H9 (cell line): Measurements from ENCODE around the gene TOGARAM2. TPM values are rescaled to one million over a fixed set of nuclear protein-coding genes. Genes with fewer than 3 reads are reported as not detected.

ENCODE experiments used
- DNase-seq: peaks from one replicate; pipeline ENCODE4 v3.0.0-alpha.2; 2017
- H2AFZ ChIP-seq: one replicate; pipeline ENCODE4 v1.6.1; 2013; ENCODE audit warnings: mild to moderate bottlenecking, low read length, control low read depth, moderate library complexity
- H2AK5ac ChIP-seq: 2 replicates; pipeline ENCODE4 v1.6.1; 2013; ENCODE audit warnings: low read length, control low read depth, mixed read lengths; ENCODE audit not compliant: insufficient read length
- H2BK120ac ChIP-seq: one replicate; pipeline ENCODE4 v1.6.1; 2013; ENCODE audit warnings: low read depth, mild to moderate bottlenecking, low read length, control low read depth, inconsistent platforms; ENCODE audit not compliant: poor library complexity, severe bottlenecking
- H2BK12ac ChIP-seq: 2 replicates; pipeline ENCODE4 v1.6.1; 2013; ENCODE audit warnings: low read length, control low read depth, mixed read lengths, low read depth; ENCODE audit not compliant: insufficient read length
- H2BK15ac ChIP-seq: 2 replicates; pipeline ENCODE4 v1.6.1; 2013; ENCODE audit warnings: low read depth, low read length, control low read depth
- H2BK20ac ChIP-seq: one replicate; pipeline ENCODE4 v1.6.1; 2013; ENCODE audit warnings: low read depth, mild to moderate bottlenecking, low read length, control low read depth, inconsistent platforms; ENCODE audit not compliant: poor library complexity, severe bottlenecking
- H2BK5ac ChIP-seq: 2 replicates; pipeline ENCODE4 v1.6.1; 2013; ENCODE audit warnings: low read length, control low read depth, mixed read lengths; ENCODE audit not compliant: insufficient read length
- H3K14ac ChIP-seq: 2 replicates; pipeline ENCODE4 v1.6.1; 2013; ENCODE audit warnings: low read length, control low read depth; ENCODE audit not compliant: insufficient read depth
- H3K18ac ChIP-seq: 2 replicates; pipeline ENCODE4 v1.6.1; 2013; ENCODE audit warnings: low read depth, mild to moderate bottlenecking, mixed read lengths, low read length, control low read depth; ENCODE audit not compliant: insufficient read length
- H3K23ac ChIP-seq: 2 replicates; pipeline ENCODE4 v1.6.1; 2013; ENCODE audit warnings: low read length, control low read depth, mixed read lengths, low read depth; ENCODE audit not compliant: insufficient read length
- H3K23me2 ChIP-seq: 2 replicates; pipeline ENCODE4 v1.6.1; 2013; ENCODE audit warnings: low read depth, mild to moderate bottlenecking, mixed read lengths, low read length, control low read depth; ENCODE audit not compliant: insufficient read length, poor library complexity, severe bottlenecking
- H3K27ac ChIP-seq: 2 replicates; pipeline ENCODE4 v1.5.1; 2013; ENCODE audit warnings: low read length, control low read depth, mixed read lengths, low read depth; ENCODE audit not compliant: insufficient read length
- H3K27me3 ChIP-seq: 2 replicates; pipeline ENCODE4 v1.6.1; 2013; ENCODE audit warnings: low read length, control low read depth, inconsistent platforms; ENCODE audit not compliant: insufficient read depth
- H3K4ac ChIP-seq: 2 replicates; pipeline ENCODE4 v1.6.1; 2013; ENCODE audit warnings: low read depth, mild to moderate bottlenecking, control low read depth, inconsistent platforms, low read length, moderate library complexity
- H3K4me1 ChIP-seq: 2 replicates; pipeline ENCODE4 v1.6.1; 2013; ENCODE audit warnings: low read length, control low read depth, inconsistent platforms; ENCODE audit not compliant: insufficient read depth
- H3K4me2 ChIP-seq: 2 replicates; pipeline ENCODE4 v1.6.1; 2013; ENCODE audit warnings: low read length, control low read depth, mixed read lengths; ENCODE audit not compliant: insufficient read length, insufficient read depth
- H3K56ac ChIP-seq: 2 replicates; pipeline ENCODE4 v1.6.1; 2013; ENCODE audit warnings: low read depth, mild to moderate bottlenecking, mixed read lengths, low read length, control low read depth; ENCODE audit not compliant: insufficient read length
- H3K79me1 ChIP-seq: 2 replicates; pipeline ENCODE4 v1.6.1; 2013; ENCODE audit warnings: low read depth, mild to moderate bottlenecking, moderate library complexity, low read length, control low read depth, inconsistent platforms; ENCODE audit not compliant: insufficient read depth, poor library complexity, severe bottlenecking
- H3K79me2 ChIP-seq: 2 replicates; pipeline ENCODE4 v1.6.1; 2013; ENCODE audit warnings: low read length, control low read depth, inconsistent platforms; ENCODE audit not compliant: insufficient read depth
- H3K9ac ChIP-seq: 2 replicates; pipeline ENCODE4 v1.6.1; 2013; ENCODE audit warnings: low read length, control low read depth, mixed read lengths; ENCODE audit not compliant: insufficient read length; ENCODE audit errors: extremely low read depth
- H3K9me3 ChIP-seq: one replicate; pipeline ENCODE4 v1.6.1; 2013; ENCODE audit warnings: low read depth, low read length, inconsistent platforms; ENCODE audit not compliant: control insufficient read depth
- H3T11ph ChIP-seq: one replicate; pipeline ENCODE4 v1.6.1; 2013; ENCODE audit warnings: mild to moderate bottlenecking, low read length, control low read depth, inconsistent platforms
- H4K20me1 ChIP-seq: one replicate; pipeline ENCODE4 v1.6.1; 2013; ENCODE audit not compliant: control insufficient read depth, insufficient read length, insufficient read depth
- H4K5ac ChIP-seq: 2 replicates; pipeline ENCODE4 v1.6.1; 2013; ENCODE audit warnings: low read depth, mild to moderate bottlenecking, mixed read lengths, low read length, control low read depth; ENCODE audit not compliant: insufficient read length
- H4K8ac ChIP-seq: replicated peaks from 2 replicates; pipeline ENCODE4 v1.6.1; 2013; ENCODE audit warnings: low read length, control low read depth, mixed read lengths, low read depth; ENCODE audit not compliant: insufficient read length
- H4K91ac ChIP-seq: 2 replicates; pipeline ENCODE4 v1.6.1; 2013; ENCODE audit warnings: low read depth, mild to moderate bottlenecking, moderate library complexity, mixed read lengths, low read length, control low read depth; ENCODE audit not compliant: insufficient read length
- H3K27ac Mint-ChIP-seq, 3 experiments: 2 replicates in 2 of 3; 3 replicates in 1 of 3; pipeline ENCODE4 v1.8.0; 2020 to 2021; ENCODE audit warnings: mixed read lengths in 3 of 3, mild to moderate bottlenecking in 1 of 3, moderate library complexity in 1 of 3
- H3K27me3 Mint-ChIP-seq: 2 replicates; pipeline ENCODE4 v1.8.0; 2021; ENCODE audit warnings: low read depth, mild to moderate bottlenecking, moderate library complexity, mixed read lengths
- H3K36me3 Mint-ChIP-seq, 3 experiments: 2 replicates in 2 of 3; 3 replicates in 1 of 3; pipeline ENCODE4 v1.8.0; 2020 to 2021; ENCODE audit warnings: low read depth in 3 of 3, mixed read lengths in 3 of 3; ENCODE audit not compliant: insufficient read depth in 1 of 3
- H3K4me1 Mint-ChIP-seq, 2 experiments: 2 replicates each; pipeline ENCODE4 v1.8.0; 2020; ENCODE audit warnings: mixed read lengths in 2 of 2
- H3K4me3 Mint-ChIP-seq, 2 experiments: 2 replicates in 1 of 2; 3 replicates in 1 of 2; pipeline ENCODE4 v1.8.0; 2020 to 2021; ENCODE audit warnings: mild to moderate bottlenecking in 2 of 2, mixed read lengths in 2 of 2, moderate library complexity in 1 of 2
- H3K9me3 Mint-ChIP-seq, 2 experiments: 2 replicates in 1 of 2; 3 replicates in 1 of 2; pipeline ENCODE4 v1.8.0; 2020; ENCODE audit warnings: mild to moderate bottlenecking in 2 of 2, mixed read lengths in 2 of 2, moderate library complexity in 1 of 2
- CTCF ChIP-seq: fragments of 200-600 bp; sonication (generic); conservative IDR thresholded peaks from 3 replicates; pipeline ENCODE4 v1.8.0; 2021; ENCODE audit warnings: antibody characterized with exemption, mild to moderate bottlenecking
- WGBS: extraction: QIAGEN DNeasy Blood & Tissue Kit; methylation state at CpG from one replicate; pipeline ENCODE4 v1.1.7; 2013; ENCODE audit warnings: missing lambda C conversion rate, low lambda C conversion rate, mixed read lengths; ENCODE audit not compliant: insufficient read length; ENCODE audit errors: extremely low coverage; 5-methylcytosine and 5-hydroxymethylcytosine counted together
- total RNA-seq: library from RNA; stranded (reverse); gene quantifications from 2 replicates; pipeline ENCODE4 v1.2.1, GENCODE V29; 2021

TOGARAM2 gene
- total RNA-seq, 1 experiment from 2014 or later: 0.83 TPM

- Histone ChIP-seq H3K14ac (no peak overlapping the region), H2BK12ac (no peak overlapping the region), H3K23ac (no peak overlapping the region), H3K79me1 (no peaks in the 10 kb centered on the region), H3K9me3 (peaks cover 8% of the 10 kb centered on the region), H2BK5ac (no peak overlapping the region), H3K79me2 (no peaks in the 10 kb centered on the region), H3K23me2 (no peaks in the 10 kb centered on the region), H2BK15ac (no peak overlapping the region), H3K27me3 (no peaks in the 10 kb centered on the region), H3K18ac (no peak overlapping the region), H4K8ac (no peak overlapping the region), H2BK20ac (no peak overlapping the region), H3K4me2 (no peak overlapping the region), H2AK5ac (no peak overlapping the region), H3K56ac (no peak overlapping the region), H3K27ac (no peak overlapping the region), H4K5ac (no peak overlapping the region), H3K4ac (no peak overlapping the region), H2AFZ (no peak overlapping the region), H4K20me1 (no peaks in the 10 kb centered on the region), H2BK120ac (no peak overlapping the region), H3K4me1 (no peaks in the 10 kb centered on the region), H3K9ac (no peak overlapping the region), H4K91ac (no peak overlapping the region), H3T11ph (no peak overlapping the region)
- Mint-ChIP-seq H3K4me3 (no peak overlapping the region), H3K27ac (no peak overlapping the region), H3K36me3 (peaks cover 0 to 4% (median under 1%) of the 10 kb centered on the region in 3 experiments; a peak in 4 of 7 replicates), H3K4me1 (peaks cover 0 to 5% of the 10 kb centered on the region in 2 experiments; a peak in 2 of 4 replicates), H3K9me3 (peaks cover 11 to 12% of the 10 kb centered on the region in 2 experiments), H3K27me3 (peaks cover 2% of the 10 kb centered on the region)
- no peak for DNase-seq
- no CpG with 5 or more reads among the region's 14 CpGs for WGBS
- TF ChIP-seq CTCF: no peak
Measured at GRCh38 chr2:29075894-29076705, 95.0 kb downstream of the TOGARAM2 start.
